22Rv1 (cell line): ENCODE data around the gene TNP1.

ENCODE experiments used
- CTCF ChIP-seq: fragments of 450-650 bp; IDR thresholded peaks from 2 replicates; pipeline ENCODE4 v1.5.1; 2017; ENCODE audit warnings: mild to moderate bottlenecking
- ZFX ChIP-seq: fragments of 450-650 bp; IDR thresholded peaks from 2 replicates; pipeline ENCODE4 v1.6.1; 2017; ENCODE audit warnings: antibody characterized with exemption, borderline replicate concordance

DNA sequence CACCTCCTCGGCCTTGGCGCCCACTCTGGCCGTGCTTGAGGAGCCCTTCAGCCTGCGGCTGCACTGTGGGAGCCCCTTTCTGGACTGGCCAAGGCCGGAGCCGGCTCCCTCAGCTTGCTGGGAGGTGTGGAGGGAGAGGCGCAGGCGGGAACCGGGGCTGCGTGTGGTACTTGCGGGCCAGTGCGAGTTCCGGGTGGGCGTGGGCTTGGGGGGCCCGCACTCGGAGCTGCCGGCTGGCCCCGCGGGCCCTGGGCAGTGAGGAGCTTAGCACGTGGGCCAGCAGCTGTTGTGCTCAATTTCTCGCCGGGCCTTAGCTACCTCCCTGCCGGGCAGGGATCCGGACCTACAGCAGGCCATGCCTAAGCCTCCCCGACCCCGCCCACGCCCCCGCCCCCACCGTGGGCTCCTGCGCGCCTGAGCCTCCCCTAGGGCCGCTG, 25.3 kb upstream of the TNP1 start:
- TF ChIP-seq CTCF: no peak
- TF ChIP-seq ZFX: no peak
